GM19043 (cell line): ENCODE data around the gene SST.

Source experiments
- ATAC-seq: cut with Tn5 transposase; IDR thresholded peaks from one replicate; pipeline ENCODE4 v1.9.1; 2021; ENCODE audit warnings: low read depth; ENCODE audit not compliant: unreplicated experiment

The SST gene

GRCh38 chr3:187636528-187636927, 33.7 kb downstream of the SST start:
- no peak for ATAC-seq

- no peak for ATAC-seq
Measured at GRCh38 chr3:187630404-187630803, 39.8 kb downstream of the SST start.

DNA sequence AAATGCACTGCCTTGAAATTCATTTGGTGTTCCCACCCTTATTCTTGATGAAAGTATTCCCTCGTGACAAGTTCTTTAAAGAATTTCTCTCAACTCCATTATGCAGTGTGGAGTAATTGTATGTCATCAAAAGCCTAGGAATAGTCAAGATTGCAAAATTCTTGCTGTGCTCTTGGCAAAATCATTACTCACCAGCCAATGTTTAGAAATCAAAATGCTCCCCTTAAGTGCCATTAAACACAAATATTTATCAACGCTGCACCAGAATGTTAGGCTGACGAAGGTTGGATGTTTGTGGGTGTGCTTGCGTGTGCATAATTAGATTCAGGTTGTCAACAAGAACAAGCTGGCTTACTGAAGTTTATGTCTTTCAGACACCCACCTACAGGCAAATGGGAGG, 40.5 kb downstream of the SST start:
- ATAC-seq, result no peak

GRCh38 chr3:187628169-187628568, 42.0 kb downstream of the SST start:
- no peak for ATAC-seq

- ATAC-seq, result no peak
Measured at GRCh38 chr3:187626581-187626980, 43.6 kb downstream of the SST start.

GRCh38 chr3:187624588-187624987, 45.6 kb downstream of the SST start:
- no peak for ATAC-seq

- no peak for ATAC-seq
Measured at GRCh38 chr3:187623285-187623814, 46.8 kb downstream of the SST start.

- ATAC-seq, result no peak
Measured at GRCh38 chr3:187621881-187622280, 48.3 kb downstream of the SST start.

DNA sequence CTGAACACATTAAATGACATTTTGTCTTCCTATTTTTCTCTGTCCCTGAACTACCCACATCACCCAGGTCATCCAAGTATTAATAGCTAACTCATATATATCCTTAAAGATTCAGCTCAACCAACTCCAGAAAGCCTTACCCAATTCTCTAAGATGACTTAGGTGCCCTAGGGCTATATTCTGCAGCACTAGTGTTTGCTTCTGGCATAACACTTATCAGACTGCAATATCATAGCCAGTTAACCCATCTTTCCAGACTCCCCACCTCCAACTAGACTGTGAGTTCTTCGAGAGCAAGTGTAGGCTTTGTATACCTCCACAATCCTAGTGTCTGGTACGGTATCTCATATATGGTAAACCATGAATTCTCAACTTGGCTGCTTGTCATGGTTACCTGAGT, 50.7 kb downstream of the SST start:
- ATAC-seq, result no peak
